PFSK-1 (cell line): ENCODE data around the gene TMEM184A.

Experiments
- FOXP2 ChIP-seq: optimal IDR thresholded peaks from 2 replicates; pipeline ENCODE3; 2011; ENCODE audit warnings: borderline replicate concordance, control low read depth, inconsistent platforms; ENCODE audit not compliant: insufficient read depth; ENCODE audit errors: extremely low read length, extremely low read depth
- POLR2AphosphoS5 ChIP-seq: IDR thresholded peaks from 2 replicates; pipeline ENCODE4 v1.6.1; 2012; ENCODE audit warnings: low read depth, mild to moderate bottlenecking, control low read depth, low read length, moderate library complexity
- REST ChIP-seq, 2 experiments: IDR thresholded peaks; 2 replicates each; pipeline versions ENCODE4 v1.6.1 to v1.8.0; 2011 to 2012; ENCODE audit warnings: low read depth in 2 of 2, low read length in 2 of 2, control low read depth in 1 of 2, inconsistent platforms in 1 of 2, mild to moderate bottlenecking in 1 of 2, moderate library complexity in 1 of 2; ENCODE audit not compliant: insufficient read depth in 1 of 2
- SIN3A ChIP-seq: IDR thresholded peaks from 2 replicates; pipeline ENCODE4 v1.6.1; 2012; ENCODE audit warnings: mild to moderate bottlenecking, low read length, moderate library complexity, borderline replicate concordance; ENCODE audit not compliant: insufficient read depth
- TAF1 ChIP-seq: IDR thresholded peaks from 2 replicates; pipeline ENCODE4 v1.6.1; 2012; ENCODE audit warnings: low read length, control low read depth, borderline replicate concordance; ENCODE audit not compliant: insufficient read depth

TMEM184A gene

GRCh38 chr7:1523208-1523607 lies 32.8 kb downstream of the TMEM184A start:
- TF ChIP-seq TAF1: no peak
- TF ChIP-seq REST (IDR thresholded peaks at IDR 0.05; ENCODE audit: insufficient read depth in 1 of 2, low read depth in 2 of 2, low read length in 2 of 2): no peak
- TF ChIP-seq FOXP2: no peak
- TF ChIP-seq SIN3A: no peak
- no peak for TF ChIP-seq POLR2AphosphoS5

- TF ChIP-seq POLR2AphosphoS5 (no peak), SIN3A (no peak), REST (IDR thresholded peaks at IDR 0.05; ENCODE audit: insufficient read depth in 1 of 2, low read depth in 2 of 2, low read length in 2 of 2) (no peak), FOXP2 (no peak), TAF1 (no peak)
Measured at GRCh38 chr7:1521456-1521855, 34.5 kb downstream of the TMEM184A start.

GRCh38 chr7:1520539-1521234 lies 35.3 kb downstream of the TMEM184A start:
- no peak for TF ChIP-seq REST (IDR thresholded peaks at IDR 0.05; ENCODE audit: insufficient read depth in 1 of 2, low read depth in 2 of 2, low read length in 2 of 2)
- peak; percentile 94 for TF ChIP-seq FOXP2

GRCh38 chr7:1516586-1517251 lies 39.3 kb downstream of the TMEM184A start:
- TF ChIP-seq FOXP2: no peak
- no peak for TF ChIP-seq REST (IDR thresholded peaks at IDR 0.05; ENCODE audit: insufficient read depth in 1 of 2, low read depth in 2 of 2, low read length in 2 of 2)
- TF ChIP-seq POLR2AphosphoS5: no peak
- no peak for TF ChIP-seq SIN3A
- TF ChIP-seq TAF1: no peak
